ENCODE results near the gene CHRNA10.
A peak's percentile ranks its signal among the peaks of the same experiment; 100 is the strongest.
"Not testable (repeated sequence)": the region's sequence is repeated elsewhere in the genome, so short reads cannot be mapped to it uniquely, and the experiment has no call there.

CHRNA10 gene

DNA sequence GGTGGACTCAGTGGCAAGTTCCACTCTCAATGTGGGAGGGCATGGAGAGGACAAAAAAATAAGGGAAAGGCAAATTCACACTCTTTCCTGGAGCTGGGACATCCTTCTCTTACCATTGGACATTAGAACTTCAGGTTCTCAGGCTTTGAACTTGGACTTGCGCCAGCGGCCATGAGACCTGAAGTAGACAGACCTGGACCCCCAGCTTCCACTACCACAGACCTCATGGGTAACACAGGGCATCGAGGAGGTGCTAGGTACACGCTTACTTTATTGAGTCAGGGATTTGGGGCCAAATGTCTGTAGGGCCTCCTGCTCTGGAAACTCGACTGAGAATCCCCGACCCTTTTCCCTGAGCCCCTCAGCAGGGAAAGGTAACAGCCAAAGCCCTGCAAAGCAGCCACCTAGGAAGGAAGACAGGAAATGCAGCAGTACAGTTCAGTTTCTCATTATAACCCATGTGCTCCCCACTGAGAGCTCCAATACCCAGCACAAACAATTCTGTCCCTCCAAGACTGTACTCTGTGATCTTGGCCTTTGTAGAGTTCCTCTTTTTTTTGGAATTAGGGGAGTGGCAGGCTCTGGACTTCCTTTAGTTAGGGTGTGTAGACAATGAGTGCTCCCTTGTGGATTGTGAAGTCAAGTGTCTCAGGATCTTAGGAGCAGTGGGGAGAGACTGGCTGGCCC lies 5.7 kb downstream of the CHRNA10 start:
- no peak for DNase-seq (ENCODE audit: low read depth in 1 of 2, low spot score in 1 of 2)

DNA sequence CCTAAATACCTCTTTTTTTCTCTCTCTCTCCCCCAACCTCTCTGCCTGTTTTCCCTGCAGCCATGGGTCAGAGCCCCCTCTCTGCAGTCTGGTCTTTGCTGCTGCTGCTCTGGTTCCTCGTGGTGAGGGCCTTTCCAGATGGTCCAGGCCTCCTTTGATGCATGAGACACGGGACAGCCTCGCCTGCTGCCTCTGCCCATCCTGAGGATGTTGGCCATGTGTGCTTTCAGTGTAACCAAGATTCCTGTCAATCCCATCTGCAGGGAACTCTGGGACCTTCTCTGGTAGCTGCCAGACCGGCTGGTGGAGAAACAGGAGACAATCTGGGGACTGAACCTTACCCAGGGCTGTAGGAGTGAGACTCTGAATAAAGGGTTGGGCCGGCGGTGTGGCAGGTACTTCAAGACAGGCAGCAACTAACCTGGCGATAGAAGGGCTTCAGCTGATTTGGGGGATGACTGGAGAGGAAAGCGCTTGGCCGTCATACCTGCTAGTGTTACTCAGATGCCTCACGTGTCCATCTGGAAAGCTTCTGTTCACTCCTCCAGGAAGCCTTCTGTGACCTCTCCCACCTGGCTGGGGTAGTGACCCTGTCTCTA lies 7.1 kb downstream of the CHRNA10 start:
- DNase-seq (ENCODE audit: low read depth in 1 of 2, low spot score in 1 of 2), result no peak

DNA sequence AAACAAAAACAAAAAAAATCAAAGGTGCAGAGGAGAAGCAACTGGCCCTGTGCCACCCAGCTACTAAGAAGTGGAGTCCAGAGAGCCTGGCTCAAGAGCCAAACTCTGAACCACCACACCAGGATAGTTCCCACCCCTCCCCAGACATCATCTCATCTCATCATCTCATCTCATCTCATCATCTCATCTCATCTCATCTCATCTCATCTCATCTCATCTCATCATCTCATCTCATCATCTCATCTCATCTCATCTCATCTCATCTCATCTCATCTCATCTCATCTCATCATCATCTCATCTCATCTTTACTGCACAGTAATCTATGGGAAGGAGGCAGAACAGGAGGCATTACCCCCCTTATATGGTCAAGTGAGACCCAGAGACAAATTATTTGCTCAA lies 8.3 kb downstream of the CHRNA10 start:
- DNase-seq (ENCODE audit: low read depth in 1 of 2, low spot score in 1 of 2), result no peak

DNA sequence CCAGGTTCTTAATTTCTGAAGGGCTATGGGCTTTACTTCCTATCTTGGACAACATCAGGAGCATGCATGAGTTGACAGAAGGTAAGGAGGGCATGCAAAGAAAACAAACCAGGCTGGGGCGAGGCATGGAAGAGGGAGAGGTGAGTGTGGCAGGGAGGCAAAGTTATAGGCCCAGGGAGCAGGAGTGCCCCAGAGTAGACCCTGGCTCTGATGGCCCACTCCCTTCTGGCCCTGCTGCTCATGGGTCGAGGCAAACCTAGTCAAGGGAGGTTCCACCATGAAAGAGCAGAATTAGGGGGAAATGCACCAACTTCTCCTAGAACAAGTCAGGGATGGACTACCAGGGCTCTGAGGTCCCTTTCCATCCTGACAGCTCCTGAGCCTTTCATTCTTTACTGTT lies 10.2 kb downstream of the CHRNA10 start:
- no peak for DNase-seq (ENCODE audit: low read depth in 1 of 2, low spot score in 1 of 2)

DNA sequence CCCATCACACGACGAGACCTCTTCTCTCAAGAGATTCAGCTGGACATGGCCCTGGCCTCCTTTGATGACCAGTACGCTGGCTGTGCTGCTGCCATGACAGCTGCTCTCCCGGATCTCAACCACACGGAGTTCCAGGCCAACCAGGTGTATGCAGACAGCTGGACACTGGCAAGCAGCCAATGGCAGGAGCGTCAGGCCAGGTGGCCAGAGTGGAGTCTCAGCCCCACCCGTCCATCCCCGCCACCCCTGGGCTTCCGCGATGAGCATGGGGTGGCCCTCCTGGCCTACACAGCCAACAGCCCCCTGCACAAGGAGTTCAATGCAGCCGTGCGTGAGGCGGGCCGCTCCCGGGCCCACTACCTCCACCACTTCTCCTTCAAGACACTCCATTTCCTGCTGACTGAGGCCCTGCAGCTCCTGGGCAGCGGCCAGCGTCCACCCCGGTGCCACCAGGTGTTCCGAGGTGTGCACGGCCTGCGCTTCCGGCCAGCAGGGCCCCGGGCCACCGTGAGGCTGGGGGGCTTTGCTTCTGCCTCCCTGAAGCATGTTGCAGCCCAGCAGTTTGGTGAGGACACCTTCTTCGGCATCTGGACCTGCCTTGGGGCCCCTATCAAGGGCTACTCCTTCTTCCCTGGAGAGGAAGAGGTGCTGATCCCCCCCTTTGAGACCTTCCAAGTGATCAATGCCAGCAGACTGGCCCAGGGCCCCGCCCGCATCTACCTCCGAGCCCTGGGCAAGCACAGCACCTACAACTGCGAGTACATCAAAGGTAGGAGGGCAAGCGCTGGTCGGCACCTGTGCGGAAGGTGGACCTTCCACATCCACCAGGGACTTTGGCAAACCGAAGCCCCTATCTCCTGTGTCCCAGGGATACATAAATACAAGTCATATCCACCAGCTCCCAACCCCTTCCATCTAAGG lies 11.3 kb downstream of the CHRNA10 start:
- DNase-seq (ENCODE audit: low read depth in 1 of 2, low spot score in 1 of 2), result no peak

DNA sequence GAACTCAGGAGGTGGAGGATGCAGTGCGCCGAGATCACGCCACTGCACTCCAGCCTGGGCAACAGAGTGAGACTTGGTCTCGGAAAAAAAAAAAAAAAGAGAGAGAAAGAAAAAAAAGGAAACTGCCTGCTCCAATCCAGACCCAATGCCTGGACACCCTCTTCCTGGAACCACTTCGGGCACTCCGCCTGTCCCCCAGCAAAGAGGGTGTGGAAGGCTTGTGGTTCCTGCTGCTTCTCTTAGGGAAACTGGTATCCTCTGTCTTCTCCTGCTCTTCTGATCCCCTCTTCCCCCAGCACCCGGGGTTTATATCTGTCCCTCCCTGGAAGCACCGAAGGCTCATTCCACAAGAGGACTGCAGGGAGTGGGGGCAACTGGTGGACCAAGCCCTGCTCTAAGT lies 12.9 kb downstream of the CHRNA10 start:
- no peak for DNase-seq (ENCODE audit: low read depth in 1 of 2, low spot score in 1 of 2)

DNA sequence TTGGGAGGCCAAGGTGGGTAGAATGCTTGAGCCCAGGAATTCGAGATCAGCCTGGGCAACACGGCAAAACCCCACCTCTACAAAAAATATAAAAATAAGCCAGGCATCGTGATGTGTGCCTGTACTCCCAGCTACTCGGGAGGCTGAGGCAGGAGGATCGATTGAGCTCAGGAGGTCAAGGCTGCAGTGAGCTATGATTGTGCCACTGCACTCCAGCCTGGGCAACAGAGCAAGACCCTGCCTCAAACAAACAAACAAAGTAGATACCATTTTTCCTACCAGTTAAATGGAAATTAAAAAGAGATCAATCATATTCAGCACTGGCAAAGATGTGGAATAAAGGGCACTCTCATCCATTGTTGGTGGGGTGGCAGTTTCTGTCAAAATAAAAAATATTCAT lies 13.9 kb downstream of the CHRNA10 start:
- not testable (repeated sequence) for DNase-seq (ENCODE audit: low read depth in 1 of 2, low spot score in 1 of 2)

DNA sequence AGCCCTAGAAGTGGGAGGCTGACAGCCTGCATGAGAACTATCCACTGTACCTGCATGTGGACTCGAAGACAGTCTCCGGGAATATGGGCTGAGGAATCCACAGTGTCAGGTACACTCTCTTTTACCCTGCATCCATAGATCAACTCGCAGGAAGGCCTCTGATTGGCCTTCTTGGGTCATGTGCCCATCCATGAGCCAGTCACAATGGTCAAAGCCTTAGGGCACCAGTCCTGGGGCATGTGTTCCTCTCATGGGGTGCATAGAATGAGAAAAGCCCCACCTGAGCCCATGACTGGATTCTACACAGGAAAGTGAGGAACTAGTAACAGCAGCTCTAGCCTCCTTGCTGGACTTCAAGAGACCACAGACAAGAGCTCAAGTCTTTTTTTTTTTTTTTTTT lies 15.6 kb downstream of the CHRNA10 start:
- DNase-seq (ENCODE audit: low read depth in 1 of 2, low spot score in 1 of 2), result no peak

DNA sequence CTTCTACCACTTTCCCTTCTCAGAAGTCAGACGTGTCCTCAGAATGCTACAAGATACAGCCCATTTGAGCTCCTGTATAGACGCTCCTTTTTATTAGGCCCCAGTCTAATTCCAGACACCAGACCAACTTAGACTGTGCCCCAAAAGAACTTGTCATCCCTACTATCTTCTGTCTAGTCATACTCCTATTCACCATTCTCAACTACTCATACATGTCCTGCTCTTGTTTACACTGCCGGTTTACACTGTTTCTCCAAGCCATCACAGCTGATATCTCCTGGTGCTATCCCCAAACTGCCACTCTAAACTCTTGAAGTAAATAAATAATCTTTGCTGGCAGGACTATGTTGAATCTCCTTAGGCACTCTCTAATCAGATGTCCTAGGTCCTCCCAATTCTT lies 18.7 kb downstream of the CHRNA10 start:
- not testable (repeated sequence) for DNase-seq (ENCODE audit: low read depth in 1 of 2, low spot score in 1 of 2)

DNA sequence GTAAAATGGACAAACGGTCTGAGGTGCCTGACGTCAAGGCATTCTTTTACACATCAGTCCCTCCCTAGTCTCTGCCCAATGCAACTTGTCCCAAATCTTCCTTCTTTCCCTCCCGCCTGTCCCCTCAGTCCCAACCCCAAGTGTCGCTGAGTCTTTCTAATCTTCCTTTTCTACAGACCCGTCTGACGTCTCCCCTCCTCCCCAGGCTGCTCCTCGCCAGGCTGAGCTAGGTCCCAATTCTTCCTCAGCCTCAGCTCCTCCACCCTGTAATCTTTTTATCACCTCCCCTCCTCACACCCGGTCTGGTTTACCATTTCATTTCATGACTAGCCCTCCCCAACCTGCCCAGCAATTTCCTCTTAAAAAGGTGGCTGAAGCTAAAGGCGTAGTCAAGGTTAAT lies 21.8 kb downstream of the CHRNA10 start:
- DNase-seq (ENCODE audit: low read depth in 1 of 2, low spot score in 1 of 2), result not testable (repeated sequence)

DNA sequence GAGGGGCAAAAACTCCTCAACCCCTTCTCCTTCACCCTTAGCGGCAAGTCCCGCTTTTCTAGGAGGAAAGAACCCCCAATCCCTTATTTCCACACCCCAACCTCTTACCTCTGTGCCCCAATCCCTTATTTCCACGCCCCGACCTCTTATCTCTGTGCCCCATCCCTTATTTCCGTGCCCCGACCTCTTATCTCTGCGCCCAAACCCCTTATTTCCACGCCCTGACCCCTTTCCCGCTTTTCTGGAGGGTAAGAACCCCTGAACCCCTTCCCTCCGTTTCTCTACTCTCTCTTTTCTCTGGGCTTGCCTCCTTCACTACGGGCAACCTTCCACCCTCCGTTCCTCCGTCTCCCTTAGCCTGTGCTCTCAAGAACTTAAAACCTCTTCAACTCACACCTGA lies 22.3 kb downstream of the CHRNA10 start:
- DNase-seq (ENCODE audit: low read depth in 1 of 2, low spot score in 1 of 2), result not testable (repeated sequence)

DNA sequence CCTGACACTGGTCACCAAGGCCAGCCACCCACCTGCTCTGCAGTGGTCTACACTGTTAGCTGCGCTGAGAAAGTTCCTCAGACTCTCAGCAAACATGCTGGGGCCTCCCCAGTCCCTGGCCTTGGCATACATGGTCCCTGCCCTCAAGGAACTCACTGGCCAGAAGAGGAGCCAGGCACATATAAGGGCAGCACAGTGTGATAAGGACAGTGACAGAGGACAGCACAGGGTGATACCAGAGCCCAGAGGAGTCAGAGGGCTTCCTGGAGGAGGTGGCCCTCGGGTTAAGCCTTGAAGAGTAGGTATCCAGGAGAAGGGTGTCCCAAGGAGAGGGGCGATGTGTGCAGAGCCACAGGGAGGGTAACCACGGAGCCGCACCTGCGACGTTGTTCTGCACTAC lies 25.6 kb downstream of the CHRNA10 start:
- DNase-seq (ENCODE audit: low read depth in 1 of 2, low spot score in 1 of 2), result no peak

DNA sequence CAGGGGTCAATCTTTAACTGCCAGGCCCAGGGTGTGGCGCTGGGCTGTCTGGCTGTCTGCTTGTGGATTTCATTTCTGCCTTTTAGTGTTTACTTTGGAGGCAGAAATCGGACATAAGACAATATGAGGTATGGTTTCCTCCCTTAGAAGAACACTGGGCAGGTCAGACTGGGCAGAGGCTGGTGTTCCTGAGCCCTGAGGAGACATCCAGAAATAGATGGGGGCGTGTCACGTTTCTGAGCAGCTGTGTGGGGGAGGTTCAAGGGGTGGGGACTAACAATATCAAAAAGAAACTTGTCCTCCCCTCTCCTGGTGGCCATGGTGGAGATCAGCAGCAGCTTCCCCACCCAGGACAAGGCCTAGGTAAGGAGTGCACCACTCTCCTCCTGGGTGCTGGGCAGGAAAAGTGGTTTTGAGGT lies 26.4 kb downstream of the CHRNA10 start, which contains the start of gene ART1:
Gene ART1 (plus strand): TSS at position 312 of the 419 bp plus-strand sequence. CDS start 14,086 bp downstream, outside the sequence.
- no peak for DNase-seq (ENCODE audit: low read depth in 1 of 2, low spot score in 1 of 2)

DNA sequence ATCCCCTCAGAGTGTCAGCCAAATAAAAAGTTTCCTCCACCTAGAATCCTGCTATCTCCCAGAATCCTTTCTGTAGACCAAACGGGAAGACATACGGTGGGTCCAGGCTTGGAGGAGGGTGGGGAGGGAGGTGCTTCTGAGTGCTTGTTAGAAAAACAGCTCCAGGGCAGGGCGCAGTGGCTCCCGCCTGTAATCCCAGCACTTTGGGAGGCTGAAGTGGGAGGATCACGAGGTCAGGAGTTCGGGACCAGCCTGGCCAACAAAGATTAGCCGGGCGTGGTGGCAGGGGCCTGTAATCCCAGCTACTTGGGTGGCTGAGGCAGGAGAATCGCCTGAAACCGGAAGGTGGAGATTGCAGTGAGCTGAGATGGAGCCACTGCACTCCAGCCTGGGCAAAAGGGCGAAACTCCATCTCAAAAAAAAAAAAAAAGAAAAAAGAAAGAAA lies 28.1 kb downstream of the CHRNA10 start:
- not testable (repeated sequence) for DNase-seq (ENCODE audit: low read depth in 1 of 2, low spot score in 1 of 2)

DNA sequence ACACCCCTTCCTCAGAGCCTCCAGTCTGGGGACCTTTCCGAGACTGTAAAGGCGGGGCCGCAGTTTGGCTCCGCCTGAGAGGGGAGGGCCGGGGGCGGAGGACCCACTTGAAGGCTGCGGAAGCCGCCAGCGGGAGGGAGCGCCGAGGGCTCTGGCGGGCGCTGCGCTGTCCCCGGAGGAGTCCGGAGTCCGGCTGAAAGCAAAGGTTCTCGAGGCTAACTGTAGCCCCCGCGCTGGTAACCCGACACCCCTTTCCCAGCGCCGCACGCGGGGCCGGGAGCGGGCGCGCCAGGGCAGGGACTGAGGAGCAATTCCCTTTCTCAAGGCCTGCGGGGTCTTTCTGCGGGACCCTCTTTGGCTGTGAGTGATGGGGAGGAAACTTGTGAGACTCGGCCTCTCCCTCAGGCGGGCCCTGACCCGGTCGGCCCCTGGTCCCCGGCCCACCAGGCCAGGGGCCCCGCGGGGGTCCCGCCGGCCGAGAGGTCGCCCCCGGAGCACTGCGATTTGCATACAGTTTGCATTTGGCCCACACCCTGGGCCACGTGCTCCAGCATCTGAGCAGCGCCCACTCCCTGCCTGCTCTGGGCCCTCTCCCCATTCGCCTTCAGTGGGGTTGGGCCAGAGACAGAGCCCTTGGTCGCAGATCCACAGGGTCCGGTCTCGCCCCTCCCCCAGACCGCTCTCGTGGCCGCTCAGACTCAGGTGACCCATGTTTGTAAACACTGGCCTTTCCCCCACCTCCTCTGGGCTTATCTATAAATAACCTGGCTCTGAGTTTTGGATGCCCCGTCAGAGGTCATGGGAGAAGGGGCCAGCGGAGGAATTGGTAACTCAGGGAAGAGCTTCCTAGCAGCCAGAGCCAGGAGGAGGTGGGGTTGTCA lies 28.9 kb downstream of the CHRNA10 start:
- DNase-seq (ENCODE audit: low read depth in 1 of 2, low spot score in 1 of 2), result peak; percentile 53 to 55

DNA sequence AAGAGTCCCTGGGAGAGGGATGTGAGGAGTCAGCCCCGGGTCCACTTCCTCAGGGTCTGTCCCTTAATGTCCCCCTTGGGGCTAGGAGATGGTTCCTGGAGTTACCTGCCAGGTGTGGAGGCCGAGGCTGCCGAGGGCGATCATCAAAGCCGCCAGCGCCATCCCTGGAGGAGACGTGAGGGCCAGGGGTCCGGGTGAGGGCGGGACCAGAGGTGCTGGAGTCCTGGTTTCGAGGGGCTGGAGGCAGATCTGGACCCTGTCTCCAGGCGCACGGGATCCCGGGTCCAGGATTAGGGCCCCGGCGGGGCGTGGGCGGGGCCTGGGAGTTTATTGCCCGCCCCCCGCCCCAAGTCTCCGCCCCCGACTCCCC lies 29.5 kb downstream of the CHRNA10 start, which contains the start of gene ART5:
Gene ART5 (minus strand): TSS at position 292 of the 370 bp plus-strand sequence. CDS start 130 bp downstream, at position 162.
- DNase-seq (ENCODE audit: low read depth in 1 of 2, low spot score in 1 of 2), result no peak

DNA sequence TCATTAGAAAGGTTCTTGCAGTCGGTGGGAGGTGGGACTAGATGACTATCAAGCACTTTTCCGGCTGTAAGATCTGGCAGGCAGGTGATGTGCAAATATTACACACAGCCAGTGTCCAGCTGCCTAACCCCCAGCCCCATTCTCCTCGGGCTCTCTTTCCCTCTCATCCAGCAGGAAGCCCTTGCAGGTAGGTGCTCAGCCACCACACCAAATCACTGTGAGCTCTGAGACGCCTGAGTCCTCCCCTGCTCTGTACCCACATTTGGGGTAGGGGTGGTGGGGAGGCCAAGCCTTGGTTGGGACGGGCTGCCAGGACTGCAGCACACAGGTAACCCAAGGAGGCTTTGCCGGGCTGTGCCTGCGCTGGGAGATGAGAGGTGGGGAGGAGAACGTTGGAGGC lies 30.0 kb downstream of the CHRNA10 start:
- no peak for DNase-seq (ENCODE audit: low read depth in 1 of 2, low spot score in 1 of 2)

DNA sequence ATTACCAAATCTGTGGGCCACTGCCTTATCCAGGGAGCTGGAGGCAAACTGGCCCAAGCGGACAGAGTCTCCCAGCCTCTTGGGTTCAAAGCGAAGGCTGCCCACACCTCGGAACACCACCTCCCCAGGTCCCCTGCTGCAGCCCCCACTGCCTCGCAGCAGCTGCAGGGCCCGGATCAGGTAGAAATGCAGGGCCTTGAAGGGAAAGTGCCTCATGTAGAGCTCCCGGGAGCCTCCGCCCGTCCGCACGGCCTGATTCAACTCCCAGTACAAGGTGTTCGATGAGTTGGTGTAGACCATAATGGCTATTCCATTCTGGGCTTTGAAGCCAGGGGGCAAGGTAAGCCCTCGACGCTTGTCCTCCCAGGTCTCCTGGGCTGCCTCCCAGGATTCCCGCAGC lies 31.3 kb downstream of the CHRNA10 start:
- DNase-seq (ENCODE audit: low read depth in 1 of 2, low spot score in 1 of 2), result no peak

DNA sequence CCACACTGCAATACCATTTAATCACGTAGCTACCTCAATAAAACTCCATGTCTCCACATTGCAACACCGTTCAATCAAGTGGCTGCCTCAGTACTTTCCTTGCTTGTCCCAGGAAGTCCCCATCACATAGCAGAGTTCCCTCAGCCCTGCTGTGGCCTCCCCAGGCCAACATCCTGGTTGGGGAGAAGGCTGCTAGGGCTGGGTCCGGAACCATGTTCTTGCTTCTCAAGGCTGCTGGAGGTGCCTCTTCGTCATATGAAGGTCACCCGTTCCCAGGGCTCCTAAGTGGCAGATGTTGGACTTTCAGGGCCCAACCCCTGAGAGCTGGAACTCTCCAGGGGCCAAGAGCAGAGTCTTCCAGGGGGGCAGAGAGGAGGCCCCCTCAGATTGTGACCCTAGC lies 32.7 kb downstream of the CHRNA10 start:
- DNase-seq (ENCODE audit: low read depth in 1 of 2, low spot score in 1 of 2), result no peak

DNA sequence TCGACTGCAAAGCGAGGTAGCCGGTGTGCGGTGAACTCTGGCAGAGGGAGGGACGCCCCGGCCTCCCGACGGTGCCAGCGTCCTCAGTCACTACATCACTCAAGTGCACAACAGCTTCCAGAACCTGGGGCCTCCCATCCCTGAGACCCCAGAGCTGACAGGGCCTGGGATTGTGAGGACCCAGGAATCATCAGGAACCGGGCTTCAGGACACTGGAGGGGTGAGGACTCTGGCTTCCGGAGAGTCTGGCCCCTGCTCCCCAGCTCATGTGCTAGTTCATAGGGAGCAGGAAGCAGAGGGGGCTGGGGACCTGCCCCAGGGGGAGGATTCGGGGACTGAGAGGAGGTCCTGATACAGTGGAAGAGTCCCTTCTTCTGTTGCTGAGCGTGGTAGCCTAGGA lies 34.0 kb downstream of the CHRNA10 start:
- no peak for DNase-seq (ENCODE audit: low read depth in 1 of 2, low spot score in 1 of 2)

Measured in stimulated activated CD4-positive, alpha-beta T cell treated with anti-CD3 and anti-CD28 coated beads, Interleukin-15, amount 100 ng/mL, for 1 hour (primary cell).